Spinal cord (tissue), 10 donors: Measurements from ENCODE around the gene TLX2. TPM values are rescaled to one million over a fixed set of nuclear protein-coding genes. Genes with fewer than 3 reads are reported as not detected.
"Not testable (repeated sequence)": the region's sequence is repeated elsewhere in the genome, so short reads cannot be mapped to it uniquely, and the experiment has no call there.

Experiments used
- DNase-seq, 6 donors: peaks; one replicate each; pipeline versions ENCODE4 v3.0.0 to v3.0.0-alpha.2; 2013 to 2015; ENCODE audit warnings: low spot score in 6 of 6, low read depth in 4 of 6
- H3K27ac ChIP-seq: one replicate; pipeline ENCODE4 v1.5.1; 2013; ENCODE audit warnings: low read depth, low read length, control low read depth
- H3K27me3 ChIP-seq: one replicate; pipeline ENCODE4 v1.6.1; 2013; ENCODE audit warnings: low read length; ENCODE audit not compliant: control insufficient read depth, insufficient read depth
- H3K36me3 ChIP-seq: one replicate; pipeline ENCODE4 v1.6.1; 2013; ENCODE audit warnings: low read length; ENCODE audit not compliant: control insufficient read depth, insufficient read depth
- H3K4me1 ChIP-seq: one replicate; pipeline ENCODE4 v1.6.1; 2013; ENCODE audit warnings: low read length; ENCODE audit not compliant: control insufficient read depth, insufficient read depth
- H3K4me3 ChIP-seq: one replicate; pipeline ENCODE4 v1.5.1; 2013; ENCODE audit warnings: low read depth, low read length, control low read depth
- H3K9me3 ChIP-seq: one replicate; pipeline ENCODE4 v1.6.1; 2013; ENCODE audit warnings: low read length; ENCODE audit not compliant: control insufficient read depth, insufficient read depth
- WGBS: methylation state at CpG from one replicate; pipeline ENCODE4 v1.1.5; 2013; ENCODE audit warnings: missing lambda C conversion rate; ENCODE audit not compliant: insufficient coverage; 5-methylcytosine and 5-hydroxymethylcytosine counted together
- polyA plus RNA-seq, 2 donors: library from polyadenylated mRNA; unstranded; fragments of 120-200 nt; gene quantifications; one replicate each; pipeline ENCODE4 v1.2.1, GENCODE V29; 2013; ENCODE audit not compliant: insufficient read length in 2 of 2
- total RNA-seq, 2 donors: library from RNA; depleted of rRNA in 1 of 2; stranded (reverse); fragments of 120-200 nt in 1 of 2; fragments of >200 nt in 1 of 2; gene quantifications; one replicate each; pipeline versions ENCODE4 v1.2.3 to v1.2.4, GENCODE V29; 2013 to 2014
- donor health status: healthy.

TLX2 gene
- total and polyA plus RNA-seq, 4 donors, result 0.11 to 0.69 (median 0.27) TPM; not detected in 1

DNA sequence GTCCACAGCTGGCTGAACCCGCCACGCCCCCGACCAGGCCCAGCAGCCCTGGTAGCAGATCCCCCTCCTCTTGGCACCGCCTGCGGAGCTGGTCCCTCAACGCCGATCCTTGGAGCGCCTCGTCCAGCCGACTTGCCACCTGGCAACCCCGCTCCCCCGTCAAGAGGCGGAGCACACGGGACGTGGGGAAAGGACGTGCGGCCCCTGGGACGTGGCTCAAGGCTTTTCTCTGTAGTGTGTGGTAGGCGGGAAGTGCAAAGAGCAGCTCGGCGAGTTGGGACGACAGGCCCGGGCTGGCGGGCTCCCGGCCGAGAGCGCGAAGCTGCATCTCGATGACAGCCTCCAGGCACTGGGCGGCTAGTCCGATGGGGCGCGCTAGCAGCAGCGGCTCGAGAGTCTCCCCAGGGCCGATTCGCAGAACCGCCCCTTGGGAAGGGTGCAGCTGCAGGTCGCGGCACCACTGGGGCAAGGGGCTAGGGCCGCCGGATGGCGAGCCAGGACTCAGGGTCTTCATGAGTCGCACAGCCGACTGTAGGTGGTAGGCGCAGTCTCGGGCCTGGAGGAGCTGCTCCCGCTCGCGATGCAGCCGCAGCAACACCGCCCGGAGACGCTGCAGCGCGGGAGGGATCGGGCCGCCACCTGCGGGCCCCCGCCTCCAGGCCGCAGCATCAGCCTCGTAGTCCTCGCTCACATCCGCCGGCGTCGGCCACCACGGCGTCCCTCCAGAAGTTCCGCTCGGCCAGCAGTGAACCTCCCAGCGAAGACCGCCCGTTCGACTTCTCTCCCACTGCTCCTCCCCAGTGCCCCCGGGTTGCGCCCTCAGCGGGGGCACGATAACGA is 32.1 kb upstream of the TLX2 start:
- no peak for DNase-seq
- Histone ChIP-seq H3K9me3 (no peaks in the 10 kb centered on the region), H3K27ac (peak overlapping the region; percentile 93), H3K4me1 (peaks cover 29% of the 10 kb centered on the region), H3K27me3 (no peaks in the 10 kb centered on the region), H3K4me3 (peak overlapping the region; percentile 91), H3K36me3 (peaks cover 51% of the 10 kb centered on the region)
- WGBS, result under 1% methylated on average over 80 of the region's 80 CpGs

DNA sequence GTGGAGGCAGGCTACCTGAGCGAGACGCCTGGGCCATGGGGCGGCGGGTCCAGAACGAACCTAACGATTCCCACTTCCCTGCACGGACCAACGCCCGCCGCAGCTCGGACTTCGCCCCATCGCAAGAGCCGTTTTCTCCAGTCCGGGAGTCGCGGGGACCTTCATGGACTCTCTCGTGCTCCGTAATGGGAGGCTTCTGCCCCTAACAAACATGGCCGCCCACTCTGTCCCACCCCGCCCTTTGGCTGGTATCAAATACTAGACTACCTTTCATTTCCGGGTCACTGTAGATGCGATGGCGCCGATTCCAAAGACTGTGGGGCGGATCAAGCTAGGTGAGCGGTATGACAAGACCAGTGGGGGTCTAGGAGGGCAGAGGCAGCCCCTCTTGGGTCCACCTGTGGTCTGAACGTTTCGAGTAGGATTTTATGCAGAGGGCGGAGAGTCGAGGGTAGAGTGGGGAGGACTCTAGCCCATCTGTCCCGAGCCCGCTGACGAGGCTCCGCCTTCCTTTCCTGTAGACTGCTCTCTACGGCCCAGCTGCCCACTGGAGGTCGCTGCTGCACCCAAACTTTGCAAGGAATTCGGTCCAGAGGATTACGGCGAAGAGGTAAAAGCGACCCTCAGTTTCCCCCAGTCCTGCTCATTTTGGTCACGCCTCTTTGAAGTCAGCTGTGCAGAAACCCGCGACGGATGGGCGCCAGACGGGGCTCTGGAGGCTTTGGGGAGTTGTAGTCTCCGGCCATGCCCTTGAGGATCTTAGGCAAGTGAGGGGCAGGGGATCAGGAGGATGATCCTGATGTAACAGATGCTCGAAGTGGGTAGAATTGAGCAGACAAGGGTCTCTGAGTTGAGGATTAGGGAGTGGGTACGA is 31.2 kb upstream of the TLX2 start, which contains the start of the genes CCDC142 and TTC31:
CCDC142 (minus strand) TSS at position 198 of the 874 bp plus-strand sequence; CDS start at position 37, 161 bp downstream.
TTC31 (plus strand) TSS at position 281 of the 874 bp plus-strand sequence; CDS start at position 296, 15 bp downstream.
- no peaks in the 10 kb centered on the region for H3K27me3 ChIP-seq
- peak within 1 kb of the TSS; percentile 93 for H3K27ac ChIP-seq
- WGBS, result under 1% methylated on average over 48 of the region's 50 CpGs
- H3K9me3 ChIP-seq, result no peaks in the 10 kb centered on the region
- H3K36me3 ChIP-seq, result peaks cover 44% of the 10 kb centered on the region
- peak; percentile 92 to 99 (median 96) for DNase-seq
- H3K4me3 ChIP-seq, result peak within 1 kb of the TSS; percentile 91
- H3K4me1 ChIP-seq, result peaks cover 29% of the 10 kb centered on the region

DNA sequence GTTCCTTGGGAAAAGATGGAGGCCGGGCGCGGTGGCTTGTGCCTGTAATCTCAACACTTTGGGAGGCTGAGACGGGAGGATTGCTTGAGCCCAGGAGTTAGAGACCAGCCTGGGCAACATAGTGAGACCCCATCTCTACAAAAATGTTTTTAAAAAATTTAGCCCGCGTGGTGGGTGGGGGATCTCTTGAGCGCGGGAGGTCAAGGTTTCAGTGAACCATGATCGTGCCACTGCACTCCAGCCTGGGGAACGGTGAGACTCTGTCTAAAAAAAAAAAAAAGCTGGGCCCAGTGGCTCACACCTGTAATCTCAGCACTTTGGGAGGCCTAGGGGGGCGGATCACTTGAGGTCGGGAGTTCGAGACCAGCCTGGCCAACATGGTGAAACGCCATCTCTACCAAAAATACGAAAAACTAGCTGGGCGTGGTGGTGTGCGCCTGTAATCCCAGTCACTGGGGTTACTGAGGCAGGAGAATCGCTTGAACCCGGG is 30.5 kb upstream of the TLX2 start:
- peaks cover 45% of the 10 kb centered on the region for H3K36me3 ChIP-seq
- not testable (repeated sequence) for H3K9me3 ChIP-seq, H3K27me3 ChIP-seq, DNase-seq
- peak overlapping the region; percentile 93 for H3K27ac ChIP-seq
- WGBS, result 77% methylated on average over 14 of the region's 19 CpGs
- peaks cover 29% of the 10 kb centered on the region for H3K4me1 ChIP-seq
- peak overlapping the region; percentile 91 for H3K4me3 ChIP-seq

DNA sequence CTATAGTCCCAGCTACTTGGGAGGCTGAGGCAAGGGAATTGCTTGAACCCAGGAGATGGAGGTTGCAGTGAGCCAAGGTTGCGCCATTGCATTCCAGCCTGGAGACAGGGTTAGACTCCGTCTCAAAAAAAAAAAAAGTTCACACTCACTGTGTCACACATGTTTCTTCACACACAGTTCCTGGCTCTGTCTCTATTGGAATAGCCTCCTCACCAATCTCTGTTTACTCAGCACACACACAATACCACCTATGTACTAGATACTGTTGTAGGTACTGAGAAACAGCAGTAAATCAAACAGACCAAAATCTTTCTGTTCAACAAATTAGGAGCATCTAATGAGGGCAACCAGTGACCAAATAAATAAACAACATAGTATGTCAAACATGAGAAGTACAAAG is 28.1 kb upstream of the TLX2 start:
- WGBS, result 100% methylated on average over 1 of the region's 2 CpGs
- H3K4me3 ChIP-seq, result no peak overlapping the region
- peaks cover 22% of the 10 kb centered on the region for H3K4me1 ChIP-seq
- no peak for DNase-seq
- H3K27me3 ChIP-seq, result no peaks in the 10 kb centered on the region
- peaks cover 50% of the 10 kb centered on the region for H3K36me3 ChIP-seq
- H3K9me3 ChIP-seq, result no peaks in the 10 kb centered on the region
- no peak overlapping the region for H3K27ac ChIP-seq

DNA sequence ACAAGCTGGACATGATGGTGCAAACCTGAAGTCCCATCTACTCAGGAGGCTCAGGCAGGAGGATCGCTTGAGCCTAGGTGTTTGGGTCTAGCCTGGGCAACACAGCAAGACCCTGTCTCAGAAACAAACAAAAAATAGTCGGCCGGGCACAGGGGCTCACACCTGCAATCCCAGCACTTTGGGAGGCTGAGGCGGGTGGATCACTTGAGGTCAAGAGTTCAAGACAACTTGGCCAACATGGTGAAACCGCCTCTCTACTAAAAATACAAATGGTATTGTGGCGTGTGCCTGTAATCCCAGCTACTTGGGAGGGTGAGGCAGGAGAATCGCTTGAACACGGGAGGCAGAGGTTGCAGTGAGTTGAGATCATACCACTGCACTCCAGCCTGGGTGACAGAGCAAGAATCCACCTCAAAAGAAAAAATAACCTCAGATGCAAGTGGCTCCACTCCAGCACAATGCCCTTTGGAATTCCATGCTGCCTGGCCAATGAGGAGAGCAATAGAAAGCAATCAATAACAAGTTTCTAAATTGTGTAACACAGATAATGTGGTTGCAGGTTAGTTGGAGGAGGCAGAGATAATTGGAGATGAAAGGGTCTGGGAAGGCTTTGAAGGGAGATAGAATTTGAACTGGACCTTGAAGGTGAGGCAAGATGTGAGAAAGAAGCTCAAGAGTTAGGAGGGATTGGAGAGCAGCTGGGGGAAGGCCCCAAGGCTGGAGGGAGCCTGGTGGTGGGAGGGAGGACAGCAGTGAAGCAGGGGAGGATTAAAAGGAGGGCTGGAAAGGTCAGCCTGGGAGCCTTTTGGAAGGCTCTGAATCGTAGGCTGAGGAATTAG is 25.4 kb upstream of the TLX2 start:
- H3K27me3 ChIP-seq, result no peaks in the 10 kb centered on the region
- no peaks in the 10 kb centered on the region for H3K9me3 ChIP-seq
- no peak overlapping the region for H3K4me3 ChIP-seq
- peaks cover 68% of the 10 kb centered on the region for H3K36me3 ChIP-seq
- no peak for DNase-seq
- 86% methylated on average over 6 of the region's 9 CpGs for WGBS
- no peak overlapping the region for H3K27ac ChIP-seq
- H3K4me1 ChIP-seq, result peaks cover 4% of the 10 kb centered on the region

DNA sequence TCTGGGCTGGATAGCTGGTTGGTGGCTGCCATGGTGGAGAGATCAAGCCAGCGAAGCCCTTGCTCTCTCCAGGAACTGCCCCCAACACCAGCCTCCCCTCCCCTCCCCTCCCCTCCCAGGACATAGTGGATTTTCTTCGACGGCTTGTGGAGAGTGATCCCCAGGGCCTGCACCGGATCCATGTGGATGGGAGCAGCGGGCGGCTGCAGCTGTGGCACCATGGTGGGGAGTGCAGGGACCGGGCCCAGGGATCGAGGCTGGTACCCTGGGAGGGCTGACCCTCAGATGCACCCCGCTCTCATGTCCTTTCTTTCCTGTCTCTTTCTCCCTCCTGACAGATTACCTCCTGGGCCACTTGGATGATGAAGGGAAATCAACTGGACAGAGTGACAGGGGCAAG is 24.3 kb upstream of the TLX2 start:
- no peak for DNase-seq
- Histone ChIP-seq H3K27me3 (no peaks in the 10 kb centered on the region), H3K9me3 (no peaks in the 10 kb centered on the region), H3K4me3 (no peak overlapping the region), H3K36me3 (peaks cover 73% of the 10 kb centered on the region), H3K4me1 (no peaks in the 10 kb centered on the region), H3K27ac (no peak overlapping the region)
- 96% methylated on average over 4 of the region's 9 CpGs for WGBS

DNA sequence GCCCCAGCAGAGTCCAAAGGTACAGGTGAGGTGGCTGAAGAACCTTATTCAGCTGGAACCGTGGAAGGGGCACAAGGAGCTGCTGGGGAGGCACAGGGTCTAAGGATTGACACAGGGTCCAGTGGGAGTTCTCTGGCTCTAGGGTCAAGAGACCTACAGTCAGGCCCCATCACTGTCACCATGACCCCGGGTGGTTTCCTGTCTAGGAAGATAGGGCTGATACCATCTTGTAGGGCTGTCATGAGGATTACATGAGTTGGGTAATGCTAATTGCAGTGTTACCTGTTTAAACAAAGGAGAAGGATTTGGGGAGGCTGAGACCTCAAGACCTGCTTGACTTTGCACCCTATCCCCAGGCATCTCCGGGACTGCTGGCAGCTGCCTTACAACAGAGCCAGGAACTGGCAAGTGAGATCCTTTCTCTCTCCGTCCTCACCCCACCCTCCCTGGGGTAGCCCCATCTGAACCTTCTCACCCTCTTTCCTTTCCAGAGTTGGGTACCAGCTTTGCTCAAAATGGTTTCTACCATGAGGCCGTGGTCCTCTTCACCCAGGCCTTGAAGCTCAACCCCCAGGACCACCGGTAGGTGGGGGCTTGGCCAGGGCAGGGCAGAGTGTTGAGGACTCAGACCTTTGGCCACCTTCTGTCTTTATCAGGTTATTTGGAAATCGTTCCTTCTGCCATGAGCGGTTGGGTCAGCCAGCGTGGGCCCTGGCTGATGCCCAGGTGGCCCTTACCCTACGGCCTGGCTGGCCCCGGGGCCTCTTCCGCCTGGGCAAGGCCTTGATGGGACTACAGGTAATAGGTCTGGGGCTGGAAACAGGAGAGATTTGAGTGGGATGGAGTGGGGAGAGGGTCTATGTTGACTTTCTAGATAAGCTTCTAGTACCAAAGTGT is 22.4 kb upstream of the TLX2 start:
- Histone ChIP-seq H3K4me1 (no peaks in the 10 kb centered on the region), H3K4me3 (no peak overlapping the region), H3K9me3 (no peaks in the 10 kb centered on the region), H3K36me3 (peaks cover 63% of the 10 kb centered on the region), H3K27ac (no peak overlapping the region), H3K27me3 (peaks cover 7% of the 10 kb centered on the region)
- DNase-seq, result no peak
- WGBS, result 98% methylated on average over 12 of the region's 12 CpGs

DNA sequence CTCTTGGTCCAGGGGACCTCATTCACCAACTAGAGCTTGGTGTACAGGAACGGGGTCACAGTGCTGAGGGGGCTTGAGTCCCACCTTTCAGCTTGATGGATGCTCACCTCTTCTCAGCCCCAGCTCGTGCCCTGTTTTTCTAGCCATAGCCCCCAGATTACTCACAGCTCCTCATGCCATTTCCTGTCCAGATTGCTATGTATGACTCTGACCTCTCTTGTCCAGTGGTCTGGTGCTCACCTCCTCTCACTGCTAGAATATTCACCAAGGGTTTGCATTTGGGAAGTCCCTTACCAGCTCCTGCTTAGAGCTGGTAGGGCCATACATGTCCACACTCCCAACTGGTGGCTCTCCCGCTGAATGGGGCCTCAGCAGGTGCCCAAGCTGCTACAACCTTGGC is 20.7 kb upstream of the TLX2 start:
- Histone ChIP-seq H3K4me3 (no peak overlapping the region), H3K27me3 (peaks cover 24% of the 10 kb centered on the region), H3K27ac (no peak overlapping the region), H3K36me3 (peaks cover 61% of the 10 kb centered on the region), H3K9me3 (no peaks in the 10 kb centered on the region), H3K4me1 (peaks cover 12% of the 10 kb centered on the region)
- DNase-seq, result no peak
- WGBS, result 97% methylated on average over 3 of the region's 3 CpGs
